SK-N-SH (cell line): Measurements from ENCODE around the gene PLEKHA4.

Experiments used
- EZH2phosphoT487 ChIP-seq: fragments of 200-600 bp; sonication (generic); IDR thresholded peaks from 2 replicates; pipeline ENCODE4 v1.6.1; 2017; ENCODE audit warnings: low read depth, mixed run types, mild to moderate bottlenecking, antibody characterized with exemption, moderate library complexity, borderline replicate concordance
- JUND ChIP-seq: IDR thresholded peaks from 2 replicates; pipeline ENCODE4 v1.4.0; 2012
- MXI1 ChIP-seq: IDR thresholded peaks from 2 replicates; pipeline ENCODE4 v1.6.1; 2012; ENCODE audit warnings: mild to moderate bottlenecking, low read depth, low read length, improper control_type of control experiment
- NFIC ChIP-seq: IDR thresholded peaks from 2 replicates; pipeline ENCODE4 v1.4.0; 2012; ENCODE audit warnings: borderline replicate concordance
- SMC3 ChIP-seq: IDR thresholded peaks from 2 replicates; pipeline ENCODE4 v1.6.1; 2012; ENCODE audit warnings: low read depth, low read length, improper control_type of control experiment
- TAF1 ChIP-seq: IDR thresholded peaks from 2 replicates; pipeline ENCODE4 v1.6.1; 2012; ENCODE audit warnings: low read depth, mild to moderate bottlenecking, low read length, moderate library complexity, borderline replicate concordance
- TF ChIP-seq, protein P1 (sequence below): fragments of 200-600 bp; sonication (generic); IDR thresholded peaks from 2 replicates; pipeline ENCODE4 v1.6.1; 2017; ENCODE audit warnings: antibody characterized with exemption, mild to moderate bottlenecking, moderate library complexity
- TF ChIP-seq, protein P2 (sequence below): IDR thresholded peaks from 2 replicates; pipeline ENCODE4 v1.4.0; 2012; ENCODE audit warnings: low read depth, borderline replicate concordance

DNA sequence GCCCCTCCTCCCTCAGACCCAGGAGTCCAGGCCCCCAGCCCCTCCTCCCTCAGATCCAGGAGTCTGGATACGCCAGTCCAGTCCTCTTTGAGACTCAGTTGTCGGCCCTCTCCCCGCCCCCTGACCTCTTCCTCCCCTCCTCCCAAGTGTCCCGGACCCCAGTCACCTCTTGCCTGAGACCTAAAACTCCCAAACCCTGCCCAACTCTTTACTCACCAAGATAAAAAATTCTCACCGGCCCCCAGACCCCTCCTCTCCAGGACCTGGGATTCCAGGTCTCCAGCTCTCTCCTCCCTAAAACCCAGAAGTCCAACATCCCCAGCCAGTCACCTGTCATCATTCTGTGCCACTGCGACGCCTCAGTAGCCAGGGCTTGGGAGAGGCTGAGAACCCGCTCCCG, 30.7 kb downstream of the PLEKHA4 start:
- TF ChIP-seq, protein P1, sequence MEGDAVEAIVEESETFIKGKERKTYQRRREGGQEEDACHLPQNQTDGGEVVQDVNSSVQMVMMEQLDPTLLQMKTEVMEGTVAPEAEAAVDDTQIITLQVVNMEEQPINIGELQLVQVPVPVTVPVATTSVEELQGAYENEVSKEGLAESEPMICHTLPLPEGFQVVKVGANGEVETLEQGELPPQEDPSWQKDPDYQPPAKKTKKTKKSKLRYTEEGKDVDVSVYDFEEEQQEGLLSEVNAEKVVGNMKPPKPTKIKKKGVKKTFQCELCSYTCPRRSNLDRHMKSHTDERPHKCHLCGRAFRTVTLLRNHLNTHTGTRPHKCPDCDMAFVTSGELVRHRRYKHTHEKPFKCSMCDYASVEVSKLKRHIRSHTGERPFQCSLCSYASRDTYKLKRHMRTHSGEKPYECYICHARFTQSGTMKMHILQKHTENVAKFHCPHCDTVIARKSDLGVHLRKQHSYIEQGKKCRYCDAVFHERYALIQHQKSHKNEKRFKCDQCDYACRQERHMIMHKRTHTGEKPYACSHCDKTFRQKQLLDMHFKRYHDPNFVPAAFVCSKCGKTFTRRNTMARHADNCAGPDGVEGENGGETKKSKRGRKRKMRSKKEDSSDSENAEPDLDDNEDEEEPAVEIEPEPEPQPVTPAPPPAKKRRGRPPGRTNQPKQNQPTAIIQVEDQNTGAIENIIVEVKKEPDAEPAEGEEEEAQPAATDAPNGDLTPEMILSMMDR: no peak
- no peak for TF ChIP-seq SMC3
- TF ChIP-seq TAF1: no peak
- TF ChIP-seq JUND: no peak
- no peak for TF ChIP-seq EZH2phosphoT487
- no peak for TF ChIP-seq MXI1
- no peak for TF ChIP-seq NFIC
- TF ChIP-seq, protein P2, sequence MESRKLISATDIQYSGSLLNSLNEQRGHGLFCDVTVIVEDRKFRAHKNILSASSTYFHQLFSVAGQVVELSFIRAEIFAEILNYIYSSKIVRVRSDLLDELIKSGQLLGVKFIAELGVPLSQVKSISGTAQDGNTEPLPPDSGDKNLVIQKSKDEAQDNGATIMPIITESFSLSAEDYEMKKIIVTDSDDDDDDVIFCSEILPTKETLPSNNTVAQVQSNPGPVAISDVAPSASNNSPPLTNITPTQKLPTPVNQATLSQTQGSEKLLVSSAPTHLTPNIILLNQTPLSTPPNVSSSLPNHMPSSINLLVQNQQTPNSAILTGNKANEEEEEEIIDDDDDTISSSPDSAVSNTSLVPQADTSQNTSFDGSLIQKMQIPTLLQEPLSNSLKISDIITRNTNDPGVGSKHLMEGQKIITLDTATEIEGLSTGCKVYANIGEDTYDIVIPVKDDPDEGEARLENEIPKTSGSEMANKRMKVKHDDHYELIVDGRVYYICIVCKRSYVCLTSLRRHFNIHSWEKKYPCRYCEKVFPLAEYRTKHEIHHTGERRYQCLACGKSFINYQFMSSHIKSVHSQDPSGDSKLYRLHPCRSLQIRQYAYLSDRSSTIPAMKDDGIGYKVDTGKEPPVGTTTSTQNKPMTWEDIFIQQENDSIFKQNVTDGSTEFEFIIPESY: no peak
